GM18499 (cell line): Measurements from ENCODE around the gene SLC3A2.

Source experiments
- ATAC-seq: cut with Tn5 transposase; IDR thresholded peaks from one replicate; pipeline ENCODE4 v1.9.1; 2021; ENCODE audit warnings: moderate number of reproducible peaks; ENCODE audit not compliant: insufficient read depth, unreplicated experiment

The SLC3A2 gene

DNA sequence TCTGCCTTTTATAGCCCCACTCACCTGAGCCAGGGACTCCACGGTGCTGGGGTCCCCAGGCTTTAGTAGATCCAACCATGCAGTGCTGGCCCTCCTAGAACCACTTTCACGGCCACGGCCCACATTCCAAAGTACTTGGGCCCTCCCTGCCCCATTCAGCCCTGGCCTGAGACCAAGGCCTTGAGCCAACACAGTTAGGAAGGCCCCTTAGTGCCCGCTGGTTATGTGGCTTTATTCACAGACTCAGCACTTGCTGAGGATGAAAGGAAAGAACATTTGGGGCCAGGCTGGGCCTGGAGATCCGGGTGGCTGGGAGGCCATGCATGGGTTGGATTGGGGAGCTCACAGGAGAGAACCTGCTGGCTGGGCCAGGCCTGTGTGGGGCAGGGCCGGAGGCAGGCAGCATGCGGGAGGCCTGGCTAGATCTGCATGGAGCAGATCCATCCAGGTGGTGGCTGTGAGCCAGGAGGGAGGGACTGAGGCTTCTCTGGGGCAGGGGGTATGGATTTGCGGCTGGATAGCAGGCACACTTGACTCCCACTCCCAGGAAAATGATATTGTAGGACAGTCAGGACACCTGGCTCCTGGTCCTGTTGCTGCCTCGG lies 27.9 kb downstream of the SLC3A2 start:
- ATAC-seq = no peak

DNA sequence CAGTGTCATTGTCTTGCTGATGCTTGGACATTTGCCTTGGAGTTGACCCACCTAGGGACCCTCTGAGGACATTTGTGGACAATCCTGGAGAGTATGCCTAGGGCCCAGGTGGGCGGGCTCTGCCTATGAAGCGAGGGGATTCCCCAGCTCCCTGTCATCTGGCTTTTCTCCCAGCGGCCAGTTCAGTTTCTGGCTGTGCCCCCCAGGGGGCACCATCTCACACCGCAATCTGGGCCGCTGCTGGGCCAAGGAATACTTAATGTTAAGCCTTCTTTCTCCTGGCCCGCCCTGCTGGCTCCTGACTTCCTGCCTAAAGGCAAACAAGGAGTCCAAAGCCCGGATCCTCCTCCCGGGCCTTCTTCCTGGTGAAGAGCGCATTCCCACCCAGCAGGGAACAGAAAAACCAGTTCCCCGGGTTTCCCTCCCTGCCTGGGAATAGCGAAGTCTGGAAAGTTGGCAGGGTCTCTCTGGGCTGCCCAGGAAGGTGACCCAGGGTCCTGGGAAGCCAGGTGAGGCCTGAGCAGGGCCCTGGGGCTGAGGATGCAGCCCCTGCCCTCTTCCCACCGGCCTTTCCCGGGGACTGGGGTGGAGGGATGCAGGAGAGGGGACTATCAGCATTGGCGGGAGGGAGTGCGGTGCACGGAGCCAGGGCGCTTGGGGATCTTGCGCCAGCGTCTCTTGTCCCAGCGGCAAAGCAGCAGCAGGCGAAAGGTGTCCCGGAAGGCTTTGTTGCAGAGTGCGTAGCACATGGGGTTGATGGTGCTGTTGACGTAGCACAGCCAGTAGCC lies 28.6 kb downstream of the SLC3A2 start:
- ATAC-seq = no peak

DNA sequence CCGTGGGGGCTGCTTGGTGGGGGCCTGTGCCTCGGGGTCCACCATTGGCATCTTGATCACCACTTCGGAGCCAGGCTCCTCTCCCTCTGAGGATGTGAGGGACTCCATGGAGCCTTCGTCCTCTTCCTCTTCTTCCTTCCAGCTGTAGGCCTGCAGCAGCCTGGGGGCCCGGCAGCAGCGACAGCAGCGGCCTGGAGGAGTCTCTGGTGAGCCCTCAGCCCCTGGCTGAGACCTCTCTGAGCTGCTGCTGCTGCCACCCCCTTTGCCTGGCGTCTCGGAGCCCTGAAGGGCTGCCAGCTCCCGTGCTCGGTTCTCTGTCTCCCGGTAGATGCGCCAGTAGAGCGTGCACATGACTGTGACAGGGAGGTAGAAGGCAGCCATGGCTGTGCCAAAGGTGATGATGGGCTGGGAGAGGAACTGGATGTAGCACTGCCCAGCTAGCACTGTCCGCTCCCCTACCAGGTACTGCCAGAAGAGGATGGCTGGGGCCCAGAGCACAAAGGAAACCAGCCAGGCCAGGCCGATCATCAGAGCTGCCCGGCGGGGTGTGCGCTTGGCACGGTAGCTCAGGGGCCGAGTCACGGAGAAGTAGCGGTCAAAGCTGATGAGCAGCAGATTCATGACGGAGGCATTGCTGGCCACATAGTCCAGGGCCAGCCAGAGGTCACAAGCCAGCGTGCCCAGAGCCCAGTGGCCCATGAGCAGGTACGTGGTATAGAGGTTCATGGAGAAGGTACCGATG lies 29.6 kb downstream of the SLC3A2 start:
- ATAC-seq = no peak

DNA sequence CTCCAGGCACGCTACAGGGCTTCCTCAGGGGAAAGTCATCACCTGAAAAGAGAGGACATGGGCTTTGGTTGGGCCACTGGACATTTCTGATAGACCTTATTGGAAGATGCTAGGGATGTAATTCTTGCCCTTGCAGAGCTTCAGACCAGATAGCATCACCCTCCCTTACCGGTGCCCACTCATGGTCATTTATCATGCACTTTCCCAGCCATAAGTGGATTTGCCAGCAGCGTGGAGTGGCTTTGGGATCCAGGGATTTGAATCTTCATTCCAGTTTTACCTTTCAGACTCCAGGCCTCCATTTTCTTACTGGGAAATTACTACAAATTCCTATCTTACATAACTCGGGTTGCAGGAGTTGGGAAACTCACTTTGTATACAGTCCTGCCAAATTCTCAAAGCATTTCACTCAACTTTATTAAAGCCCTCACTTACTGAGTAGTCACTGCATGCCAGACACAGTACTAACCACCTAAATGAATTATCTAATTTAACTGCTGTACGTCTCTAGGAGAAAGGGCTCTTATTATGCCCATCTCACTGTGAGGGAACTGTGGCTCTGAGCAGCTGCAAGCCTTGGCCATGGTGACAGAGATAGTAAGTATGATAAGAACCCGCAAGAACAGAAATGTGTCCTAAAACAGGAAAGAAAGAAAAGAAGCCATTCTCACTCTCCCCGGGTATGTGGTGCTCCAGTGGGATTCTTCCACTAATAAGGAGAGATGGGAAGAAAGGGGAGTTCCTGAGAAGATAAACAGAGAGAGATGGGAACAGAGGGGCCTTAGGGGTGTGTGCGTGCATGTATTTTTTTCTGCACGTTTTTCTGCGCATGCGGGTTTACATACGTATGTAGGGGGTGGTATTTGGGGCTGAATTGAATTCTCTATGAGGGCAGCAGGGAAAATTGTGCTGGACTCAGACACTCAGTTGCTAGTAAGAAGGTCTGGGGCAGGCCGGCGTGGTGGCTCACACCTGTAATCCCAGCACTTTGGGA lies 30.7 kb downstream of the SLC3A2 start:
- ATAC-seq = no peak

DNA sequence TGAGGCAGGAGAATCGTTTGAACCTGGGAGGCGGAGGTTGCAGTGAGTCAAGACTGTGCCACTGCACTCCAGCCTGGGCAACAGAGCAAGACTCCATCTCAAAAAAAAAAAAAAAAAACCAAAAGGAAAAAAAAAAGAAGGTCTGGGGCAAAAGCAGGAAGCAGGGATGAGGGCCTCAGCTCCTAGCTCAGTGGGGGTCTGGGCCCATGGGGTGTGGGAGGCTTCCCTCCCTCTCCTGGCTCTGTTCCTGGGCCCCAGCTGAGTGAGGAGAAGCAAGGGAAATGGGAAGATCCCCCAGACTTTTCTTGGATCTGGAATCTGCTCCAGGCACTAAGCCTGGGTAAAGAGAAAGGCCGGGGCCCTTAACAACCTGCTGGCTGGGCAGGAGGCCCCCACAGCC lies 31.6 kb downstream of the SLC3A2 start:
- no peak for ATAC-seq

DNA sequence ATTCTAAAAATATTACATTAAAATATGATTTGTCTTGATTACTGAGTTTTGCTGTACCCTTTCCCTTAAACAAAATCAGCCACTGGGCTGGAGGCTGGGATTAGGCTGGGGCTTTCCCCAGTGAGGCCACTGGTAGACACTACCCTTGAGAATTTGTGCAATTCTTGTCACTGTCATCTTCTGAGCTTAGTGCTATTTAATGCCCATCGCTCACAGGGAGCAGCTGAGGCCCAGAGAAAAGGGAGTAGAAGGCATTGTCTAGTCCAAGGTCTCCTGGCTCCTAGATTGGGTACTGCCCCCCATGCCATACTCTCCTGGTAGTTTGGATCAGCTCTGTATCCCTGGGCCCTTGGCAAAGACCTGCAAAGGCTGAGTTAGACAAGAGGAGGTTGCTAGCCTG lies 33.7 kb downstream of the SLC3A2 start:
- ATAC-seq = no peak

DNA sequence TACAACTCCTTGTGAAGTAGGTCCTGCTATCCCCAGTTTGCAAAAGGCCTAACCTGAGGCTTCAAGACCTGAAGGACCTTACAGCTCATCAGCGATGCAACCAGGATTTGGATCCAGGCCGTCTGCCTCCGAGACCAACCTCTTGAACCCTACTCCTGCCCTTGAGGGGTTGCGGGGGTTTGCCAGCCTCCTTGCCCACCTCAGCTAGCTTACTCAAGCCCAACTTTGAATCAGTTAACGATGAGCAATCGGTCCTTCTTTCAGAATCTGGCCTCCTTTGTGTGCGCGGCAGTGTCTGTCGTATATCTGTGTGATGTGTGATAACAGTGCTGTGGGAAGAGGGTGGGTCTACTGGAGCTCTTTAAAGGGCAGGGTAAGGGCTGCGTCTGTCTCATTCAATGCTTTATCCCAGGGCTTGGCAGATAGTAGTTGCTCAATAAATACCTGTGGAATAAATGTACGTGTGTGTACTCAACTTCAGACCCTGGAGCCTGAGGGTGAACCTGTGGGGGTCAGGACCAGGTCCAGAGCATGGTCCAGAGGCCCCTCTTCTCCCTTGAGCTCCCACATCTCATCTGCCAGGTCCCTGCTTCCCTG lies 37.3 kb downstream of the SLC3A2 start:
- ATAC-seq = no peak

DNA sequence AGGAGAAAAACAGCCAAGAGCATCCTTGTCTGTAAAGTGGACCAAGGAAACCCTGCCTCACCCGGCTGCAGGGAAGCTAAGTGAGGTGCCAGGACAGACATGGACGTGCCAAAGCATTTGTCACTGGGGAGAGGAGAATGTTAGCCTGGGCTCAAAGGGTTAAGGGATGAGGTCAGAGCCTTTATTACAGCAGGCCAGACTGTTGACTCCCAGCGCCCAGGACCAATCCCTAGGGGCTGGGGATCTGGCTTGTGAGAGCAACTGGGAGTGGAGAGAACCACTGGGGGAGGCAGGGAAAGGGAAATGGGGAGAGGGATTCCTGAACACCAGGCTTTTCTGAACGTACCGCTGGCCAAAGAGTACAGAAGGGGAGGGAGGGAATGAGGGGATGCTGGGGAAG lies 37.8 kb downstream of the SLC3A2 start:
- ATAC-seq = no peak

DNA sequence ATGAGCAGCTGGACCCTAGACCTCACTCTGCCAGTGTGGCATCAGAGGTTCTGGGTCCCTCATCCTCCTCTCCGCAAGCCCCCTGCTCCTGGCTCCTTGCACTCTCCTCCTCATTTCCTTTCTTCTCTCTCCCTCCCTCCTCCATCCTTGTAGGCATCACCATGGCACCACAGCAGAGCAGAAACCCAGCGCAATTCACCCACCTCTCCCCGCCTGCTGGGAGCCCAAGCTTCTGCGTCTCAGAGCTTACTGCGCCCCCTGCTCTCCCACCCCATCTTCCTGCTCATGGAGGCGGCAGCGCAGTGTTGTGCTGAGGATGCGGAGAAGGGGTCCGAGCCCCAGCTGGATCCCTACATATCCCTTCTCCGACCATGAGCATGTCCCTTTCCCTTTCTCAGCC lies 38.8 kb downstream of the SLC3A2 start:
- no peak for ATAC-seq

DNA sequence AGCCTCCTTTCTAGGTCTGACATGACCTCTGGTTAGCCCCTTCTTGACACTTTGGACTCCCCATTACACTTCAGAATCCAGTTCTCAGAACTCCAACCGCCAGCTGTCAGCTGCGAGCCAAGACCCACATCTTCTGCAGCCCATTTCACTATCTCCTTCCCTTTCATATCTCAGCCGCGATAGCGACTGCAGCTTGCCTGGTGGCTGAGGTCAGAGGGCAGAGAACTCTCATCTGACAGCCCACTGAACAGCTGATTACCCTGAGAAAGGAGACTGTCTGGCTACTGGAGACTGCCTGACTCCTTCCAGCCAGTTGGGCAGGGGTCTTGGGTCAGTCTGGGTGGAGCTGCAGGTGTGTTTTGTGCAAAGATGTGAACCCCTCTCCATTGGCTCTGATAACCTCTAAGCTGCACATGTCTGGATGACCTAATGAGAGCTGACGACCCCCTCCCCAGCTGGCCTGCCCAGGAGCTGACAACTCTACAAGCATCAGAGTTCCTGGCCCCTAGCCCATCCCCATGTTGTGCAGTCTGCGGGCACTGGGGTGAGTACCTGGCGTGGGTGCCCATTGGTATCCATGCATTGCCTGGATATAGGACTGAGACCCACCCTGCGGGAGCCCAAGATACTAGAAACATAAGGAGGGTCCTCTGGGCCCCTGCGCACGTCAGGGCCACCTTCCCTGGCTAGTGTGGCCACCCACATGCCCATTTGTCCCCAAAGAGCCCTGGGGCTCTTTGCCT lies 39.4 kb downstream of the SLC3A2 start:
- ATAC-seq = no peak

DNA sequence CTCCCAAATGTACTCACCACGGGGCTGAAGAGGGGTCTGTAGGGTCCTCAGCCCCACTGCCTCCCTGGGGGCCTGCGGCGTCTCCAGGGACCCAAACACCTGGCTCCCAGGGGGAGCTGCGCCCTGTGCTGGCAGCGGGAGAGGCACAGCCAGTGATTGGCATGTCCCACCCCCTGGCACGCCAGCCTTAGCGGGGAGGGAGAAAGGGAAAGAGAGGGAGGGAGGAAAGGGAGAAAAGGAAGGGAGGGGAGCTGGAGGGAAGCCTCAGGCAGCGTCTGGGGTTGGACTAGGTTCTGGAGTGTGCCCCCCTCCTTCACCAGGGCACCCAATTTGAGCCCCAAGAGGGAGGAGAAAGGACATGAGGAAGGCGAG lies 40.5 kb downstream of the SLC3A2 start, which contains the start of gene CHRM1:
Gene CHRM1, minus strand, starts transcription at position 163 of the 372 bp plus-strand sequence. CDS start 10,263 bp downstream, outside the sequence.
- no peak for ATAC-seq

DNA sequence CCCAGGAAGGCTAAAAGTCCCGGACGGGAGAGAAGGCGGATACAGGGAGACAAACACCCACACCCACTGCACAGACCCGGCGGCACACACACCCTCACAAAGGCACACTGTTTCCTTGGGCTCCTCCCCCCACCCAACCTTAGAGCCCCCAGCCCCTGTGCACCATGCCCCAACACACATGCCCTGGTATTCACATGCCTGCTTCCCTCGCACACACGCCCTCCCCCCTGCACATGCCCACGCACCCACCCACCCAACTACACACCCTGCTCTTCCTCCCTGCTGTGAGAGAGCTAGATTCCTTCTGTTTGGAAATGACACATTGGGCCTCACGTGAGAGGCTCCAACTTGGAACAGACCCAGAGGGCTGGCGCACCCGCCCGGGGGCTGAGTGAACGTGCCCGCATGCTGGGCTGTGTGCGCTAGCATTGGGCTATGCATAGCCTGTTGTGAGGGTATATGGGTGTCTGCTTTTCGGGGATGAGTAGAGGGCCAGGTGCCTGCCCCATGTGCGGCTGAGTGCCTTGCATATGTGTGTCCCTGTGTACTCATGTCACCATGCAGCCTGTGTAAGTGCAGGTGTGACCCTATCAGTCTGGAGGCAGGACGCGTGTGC lies 41.0 kb downstream of the SLC3A2 start:
- no peak for ATAC-seq

DNA sequence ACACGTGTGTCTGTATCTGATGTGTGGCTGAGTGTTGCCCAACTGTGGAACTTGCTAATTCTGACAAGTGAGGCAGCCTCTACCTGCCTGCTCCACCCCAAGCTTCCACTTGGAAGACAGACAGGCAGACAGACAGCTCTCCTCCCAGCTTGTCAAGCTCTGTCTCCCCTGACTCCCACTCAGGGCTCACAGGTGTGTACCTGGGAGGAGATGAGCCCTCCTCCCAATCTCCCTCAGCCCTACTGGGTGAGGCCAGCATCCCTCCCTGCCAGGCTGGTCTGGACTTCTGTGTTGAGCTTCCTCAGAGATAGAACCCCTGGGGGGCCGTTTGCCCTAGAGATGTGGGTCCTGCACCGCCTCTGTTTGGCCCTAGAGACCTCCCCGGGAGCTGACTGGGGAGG lies 41.5 kb downstream of the SLC3A2 start:
- ATAC-seq = no peak

DNA sequence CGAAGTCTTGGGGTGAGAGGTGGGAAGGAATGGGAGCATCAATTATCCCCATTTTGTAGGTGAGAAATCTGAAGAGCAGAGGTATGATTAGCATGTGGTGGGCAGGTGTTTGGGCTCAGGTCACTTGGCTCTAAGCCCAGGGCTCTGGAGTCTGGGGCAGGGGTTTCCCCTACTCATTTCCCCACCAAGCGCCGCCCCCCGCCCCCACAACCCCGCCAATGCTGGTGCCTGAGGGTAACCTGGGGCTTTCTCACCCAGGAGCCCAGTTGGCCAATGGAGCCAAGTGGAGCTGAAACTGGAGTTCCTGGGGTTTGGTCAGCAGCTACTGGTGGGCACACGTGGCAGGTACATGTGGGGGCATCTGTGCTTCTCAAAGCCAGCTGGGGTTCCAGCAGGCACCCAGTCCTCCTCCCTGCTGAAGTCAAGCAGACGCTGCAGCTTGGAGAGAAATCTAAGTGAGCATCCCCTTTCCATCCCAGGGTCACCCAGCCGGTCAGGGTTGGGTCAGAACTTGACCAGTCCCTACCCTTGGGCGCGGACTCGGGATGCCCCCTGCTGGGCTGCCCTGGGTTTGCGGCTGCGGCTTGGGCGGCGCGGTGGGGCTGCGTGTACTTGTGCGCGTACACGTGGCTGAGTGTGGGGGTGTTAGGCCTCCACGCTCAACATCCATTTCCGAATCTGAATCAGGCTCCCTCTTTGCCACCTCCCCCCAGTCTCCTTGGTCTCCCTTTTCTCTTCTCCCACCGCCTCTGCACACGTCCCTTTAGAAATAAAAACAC lies 42.1 kb downstream of the SLC3A2 start:
- no peak for ATAC-seq

DNA sequence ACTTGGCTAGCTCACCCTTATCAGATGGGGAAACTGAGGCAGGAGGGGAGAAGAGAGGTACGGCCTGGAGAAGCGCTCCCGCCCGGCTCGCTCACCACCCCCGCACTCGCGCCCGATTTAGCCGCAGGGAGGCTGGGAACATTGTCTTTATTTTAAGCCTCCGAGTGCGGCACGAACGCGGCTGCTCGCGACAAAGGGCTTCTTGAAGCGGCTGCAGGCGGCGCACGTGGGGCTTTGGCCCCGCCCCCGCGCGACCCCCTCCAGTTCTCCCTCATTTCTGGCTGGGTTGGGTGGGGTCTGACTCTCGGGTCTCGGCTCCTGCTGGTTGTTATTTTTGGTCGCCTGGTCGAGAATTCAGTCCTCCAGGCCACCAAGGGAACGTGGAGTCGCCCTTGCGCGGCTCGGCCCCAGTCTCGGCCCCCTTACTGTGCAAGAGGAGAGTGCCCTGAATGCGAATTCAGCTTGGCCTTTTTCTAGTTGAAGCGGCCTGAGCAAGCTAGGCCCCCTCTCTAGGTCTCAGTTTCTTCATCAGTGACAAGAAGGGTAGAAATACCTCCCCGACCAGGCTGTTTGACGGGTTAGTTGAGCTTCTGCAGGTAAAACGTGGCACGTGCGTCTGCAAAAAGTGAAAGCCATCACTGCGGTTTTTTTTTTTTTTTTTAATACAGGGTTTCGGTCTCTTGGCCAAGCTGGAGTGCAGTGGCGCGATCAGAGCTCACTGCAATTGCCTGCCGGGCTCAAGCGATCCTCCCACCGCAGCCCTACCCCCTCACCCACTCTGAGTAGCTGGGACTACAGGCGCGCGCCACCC lies 43.1 kb downstream of the SLC3A2 start:
- no peak for ATAC-seq

DNA sequence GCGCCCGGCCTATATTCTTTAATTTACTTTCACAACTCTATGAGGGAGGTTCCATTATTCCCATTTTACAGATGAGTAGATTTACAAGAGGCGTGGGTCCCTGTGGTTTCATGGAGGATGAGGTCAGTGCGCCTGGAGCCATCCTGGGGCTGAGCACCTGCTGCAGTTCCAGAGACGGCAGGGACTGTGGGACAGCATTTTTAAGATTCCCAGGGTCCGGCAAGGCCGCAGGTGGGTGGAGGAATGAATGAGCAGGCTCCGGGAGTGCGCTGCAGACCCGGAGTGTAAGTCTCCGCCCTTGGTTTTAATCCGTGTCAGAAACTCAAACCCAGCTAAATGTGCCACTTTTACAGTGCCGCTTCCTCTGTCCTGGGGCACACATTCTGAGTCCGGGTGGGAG lies 44.6 kb downstream of the SLC3A2 start:
- ATAC-seq = no peak
